ENCODE results near the gene SBSN. TPM values are rescaled to one million over a fixed set of nuclear protein-coding genes. Genes with fewer than 3 reads are reported as not detected.

SBSN gene
- total and polyA plus RNA-seq, 9 donors = not detected

DNA sequence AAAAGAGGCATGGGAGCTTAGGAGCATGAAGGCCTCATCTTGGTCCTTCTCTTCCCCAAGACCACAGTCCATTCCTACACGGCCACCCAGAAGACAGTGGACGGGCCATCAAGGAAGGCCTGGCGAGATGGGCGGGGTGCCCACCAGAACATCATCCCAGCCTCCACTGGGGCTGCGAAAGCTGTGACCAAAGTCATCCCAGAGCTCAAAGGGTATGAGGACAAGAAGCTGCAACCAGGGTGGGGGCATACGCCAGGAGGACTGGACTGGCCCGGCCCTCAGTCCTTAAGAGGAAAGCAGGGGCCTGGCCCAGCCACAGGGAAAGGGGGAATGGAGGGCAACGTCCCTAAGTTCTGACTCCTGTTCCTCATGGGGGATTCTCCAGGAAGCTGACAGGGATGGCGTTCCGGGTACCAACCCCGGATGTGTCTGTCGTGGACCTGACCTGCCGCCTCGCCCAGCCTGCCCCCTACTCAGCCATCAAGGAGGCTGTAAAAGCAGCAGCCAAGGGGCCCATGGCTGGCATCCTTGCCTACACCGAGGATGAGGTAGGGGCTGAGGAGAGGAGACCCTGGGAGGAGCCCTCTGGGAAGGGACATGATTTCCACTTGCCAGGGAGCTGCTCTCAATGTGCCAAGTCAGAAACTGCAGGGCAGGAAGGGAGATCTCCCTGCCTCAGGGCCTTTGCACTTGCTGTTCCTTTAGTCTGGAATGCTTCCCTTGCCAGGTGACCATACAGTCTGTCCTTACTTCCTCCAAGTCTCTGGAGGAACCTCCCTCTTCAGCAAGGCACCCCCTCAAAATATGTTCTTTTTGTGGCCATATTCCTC, 15.4 kb upstream of the SBSN start:
- intact Hi-C loops (cut with DNase I) = loop anchor here in 1 of 4 donors (10.0 kb wide), 1 partner anchor 71 kb away; the partner anchor contains the start of gene HAUS5
- no peak overlapping the region for H3K4me3 ChIP-seq
- H3K4me1 ChIP-seq (ENCODE audit: insufficient read depth) = peaks cover 15% of the 10 kb centered on the region
- no peaks in the 10 kb centered on the region for H3K27me3 ChIP-seq
- no peaks in the 10 kb centered on the region for H3K9me3 ChIP-seq
- H3K27ac ChIP-seq = no peak overlapping the region
- whole genome bisulfite sequencing, 3 donors = 91 to 96% (median 94%) methylated on average over 14 to 15 of the region's 15 CpGs
- no peak for DNase-seq
- no peaks in the 10 kb centered on the region for H3K36me3 ChIP-seq
- no peak for TF ChIP-seq POLR2A (IDR thresholded peaks at IDR 0.05)

DNA sequence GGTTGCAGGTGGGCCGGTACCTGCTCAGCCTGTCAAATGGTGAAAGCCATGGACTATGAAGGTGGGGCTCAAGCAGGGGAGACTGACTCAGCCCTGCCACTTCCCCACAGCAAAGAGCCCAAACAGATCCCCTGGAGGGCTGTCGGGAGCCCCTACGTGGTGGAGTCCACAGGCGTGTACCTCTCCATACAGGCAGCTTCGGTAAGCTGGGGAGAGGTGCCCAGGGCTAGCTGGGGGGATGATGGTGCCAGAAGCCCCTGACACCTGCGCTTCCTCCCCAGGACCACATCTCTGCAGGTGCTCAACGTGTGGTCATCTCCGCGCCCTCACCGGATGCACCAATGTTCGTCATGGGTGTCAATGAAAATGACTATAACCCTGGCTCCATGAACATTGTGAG, 14.1 kb upstream of the SBSN start:
- no peak overlapping the region for H3K27ac ChIP-seq
- no peaks in the 10 kb centered on the region for H3K9me3 ChIP-seq
- TF ChIP-seq POLR2A (IDR thresholded peaks at IDR 0.05) (no peak), EP300 (IDR thresholded peaks at IDR 0.05) (no peak)
- TF ChIP-seq, protein P1, sequence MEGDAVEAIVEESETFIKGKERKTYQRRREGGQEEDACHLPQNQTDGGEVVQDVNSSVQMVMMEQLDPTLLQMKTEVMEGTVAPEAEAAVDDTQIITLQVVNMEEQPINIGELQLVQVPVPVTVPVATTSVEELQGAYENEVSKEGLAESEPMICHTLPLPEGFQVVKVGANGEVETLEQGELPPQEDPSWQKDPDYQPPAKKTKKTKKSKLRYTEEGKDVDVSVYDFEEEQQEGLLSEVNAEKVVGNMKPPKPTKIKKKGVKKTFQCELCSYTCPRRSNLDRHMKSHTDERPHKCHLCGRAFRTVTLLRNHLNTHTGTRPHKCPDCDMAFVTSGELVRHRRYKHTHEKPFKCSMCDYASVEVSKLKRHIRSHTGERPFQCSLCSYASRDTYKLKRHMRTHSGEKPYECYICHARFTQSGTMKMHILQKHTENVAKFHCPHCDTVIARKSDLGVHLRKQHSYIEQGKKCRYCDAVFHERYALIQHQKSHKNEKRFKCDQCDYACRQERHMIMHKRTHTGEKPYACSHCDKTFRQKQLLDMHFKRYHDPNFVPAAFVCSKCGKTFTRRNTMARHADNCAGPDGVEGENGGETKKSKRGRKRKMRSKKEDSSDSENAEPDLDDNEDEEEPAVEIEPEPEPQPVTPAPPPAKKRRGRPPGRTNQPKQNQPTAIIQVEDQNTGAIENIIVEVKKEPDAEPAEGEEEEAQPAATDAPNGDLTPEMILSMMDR (IDR thresholded peaks at IDR 0.05) = no peak
- no peak overlapping the region for H3K4me3 ChIP-seq
- peaks cover 15% of the 10 kb centered on the region for H3K4me1 ChIP-seq (ENCODE audit: insufficient read depth)
- intact Hi-C loops (cut with DNase I) = loop anchor here in 1 of 4 donors (10.0 kb wide), 1 partner anchor 73 kb away; the partner anchor contains the start of gene HAUS5
- no peaks in the 10 kb centered on the region for H3K27me3 ChIP-seq
- DNase-seq = no peak
- 87 to 93% (median 91%) methylated on average over 11 of the region's 11 CpGs for WGBS, 3 donors
- no peaks in the 10 kb centered on the region for H3K36me3 ChIP-seq

DNA sequence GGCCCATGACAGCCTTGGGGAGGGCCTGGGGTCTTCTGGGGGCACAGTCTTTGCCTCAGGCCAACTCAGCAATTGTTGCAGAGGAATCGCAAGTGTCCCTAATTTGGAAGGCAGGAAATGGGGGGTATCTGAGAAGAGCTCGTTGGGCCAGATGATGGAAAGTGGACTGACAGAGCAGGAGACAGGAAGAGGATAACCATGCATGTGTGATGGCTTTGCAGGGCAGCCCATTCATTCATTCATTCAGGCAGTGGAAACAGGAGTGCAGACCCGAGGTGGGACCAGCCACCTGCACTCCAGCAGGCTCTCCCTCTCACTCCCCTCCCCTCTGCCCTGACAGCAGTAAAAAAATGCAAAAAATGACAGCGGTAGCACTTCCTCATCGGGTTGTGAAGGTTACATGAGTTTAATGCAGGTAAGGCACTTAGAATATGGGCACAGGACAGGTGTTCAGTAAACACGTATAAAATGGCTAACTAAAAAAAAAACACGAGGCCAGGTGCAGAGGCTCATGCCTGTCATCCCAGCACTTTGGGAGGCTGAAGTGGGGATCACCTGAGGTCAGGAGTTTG, 12.3 kb upstream of the SBSN start:
- no peak for DNase-seq
- intact Hi-C loops (cut with DNase I) = loop anchor here in 1 of 4 donors (10.0 kb wide), 1 partner anchor 74 kb away; the partner anchor contains the start of gene HAUS5
- WGBS, 3 donors = 69 to 80% (median 78%) methylated on average over 7 of the region's 7 CpGs
- Histone ChIP-seq H3K4me3 (no peak overlapping the region), H3K27me3 (no peaks in the 10 kb centered on the region), H3K9me3 (no peaks in the 10 kb centered on the region), H3K4me1 (ENCODE audit: insufficient read depth) (peaks cover 7% of the 10 kb centered on the region), H3K27ac (no peak overlapping the region), H3K36me3 (no peaks in the 10 kb centered on the region)
- no peak for TF ChIP-seq POLR2A (IDR thresholded peaks at IDR 0.05)
- TF ChIP-seq, protein P1 (IDR thresholded peaks at IDR 0.05) = no peak
- TF ChIP-seq EP300 (IDR thresholded peaks at IDR 0.05) = no peak

DNA sequence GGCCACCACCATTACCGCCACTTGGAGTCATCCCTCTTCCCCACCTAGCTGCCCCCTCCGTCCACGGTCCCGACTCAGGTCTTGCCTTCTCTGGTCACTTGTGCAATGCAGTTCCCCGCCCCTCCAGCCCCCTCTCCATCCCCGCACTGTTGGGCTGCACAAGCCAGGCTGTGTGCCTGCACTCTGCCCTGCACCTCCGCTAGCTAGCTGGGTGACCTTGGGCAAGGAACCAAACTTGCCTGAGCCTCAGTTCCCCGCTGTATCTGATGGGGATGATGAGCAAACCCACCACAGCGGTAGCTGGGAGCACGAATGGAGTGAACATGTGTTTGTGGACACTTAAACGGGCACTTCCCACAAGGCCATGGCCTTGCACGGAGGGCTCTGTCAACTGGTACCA, 11.7 kb upstream of the SBSN start:
- Histone ChIP-seq H3K4me1 (ENCODE audit: insufficient read depth) (peaks cover 7% of the 10 kb centered on the region), H3K36me3 (no peaks in the 10 kb centered on the region), H3K27ac (no peak overlapping the region), H3K9me3 (no peaks in the 10 kb centered on the region), H3K27me3 (no peaks in the 10 kb centered on the region), H3K4me3 (no peak overlapping the region)
- DNase-seq = no peak
- TF ChIP-seq, protein P1 (IDR thresholded peaks at IDR 0.05) = no peak
- TF ChIP-seq POLR2A (IDR thresholded peaks at IDR 0.05) (no peak), EP300 (IDR thresholded peaks at IDR 0.05) (no peak)
- 52 to 74% (median 71%) methylated on average over 12 of the region's 12 CpGs for WGBS, 3 donors
- intact Hi-C loops (cut with DNase I) = loop anchor here in 1 of 4 donors (10.0 kb wide), 1 partner anchor 75 kb away; the partner anchor contains the start of gene HAUS5

All from ovary (tissue), 9 donors.